Measurements from ENCODE around the gene SPSB1.
"Not testable (repeated sequence)": the region's sequence is repeated elsewhere in the genome, so short reads cannot be mapped to it uniquely, and the experiment has no call there.

Gene SPSB1

DNA sequence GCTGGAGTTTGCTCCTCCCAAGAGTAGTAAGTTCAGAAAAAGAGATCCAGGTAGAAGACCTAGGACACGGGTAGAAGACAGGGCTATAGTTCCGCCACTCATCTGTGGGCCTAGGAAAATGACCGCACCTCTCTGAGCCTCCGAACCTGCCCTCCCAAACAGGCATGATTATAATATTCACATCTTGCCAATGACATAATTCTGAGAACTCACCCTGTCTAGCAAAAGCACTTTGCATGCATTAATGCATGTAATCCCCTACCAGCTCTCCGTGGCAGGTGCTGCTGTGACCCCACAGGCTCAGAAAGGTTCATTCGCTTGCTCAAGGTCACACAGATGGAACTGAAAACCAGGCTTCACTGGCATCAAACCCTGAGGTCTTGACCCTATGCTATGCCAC, 88.0 kb downstream of the SPSB1 start:
- TF ChIP-seq, protein P1, sequence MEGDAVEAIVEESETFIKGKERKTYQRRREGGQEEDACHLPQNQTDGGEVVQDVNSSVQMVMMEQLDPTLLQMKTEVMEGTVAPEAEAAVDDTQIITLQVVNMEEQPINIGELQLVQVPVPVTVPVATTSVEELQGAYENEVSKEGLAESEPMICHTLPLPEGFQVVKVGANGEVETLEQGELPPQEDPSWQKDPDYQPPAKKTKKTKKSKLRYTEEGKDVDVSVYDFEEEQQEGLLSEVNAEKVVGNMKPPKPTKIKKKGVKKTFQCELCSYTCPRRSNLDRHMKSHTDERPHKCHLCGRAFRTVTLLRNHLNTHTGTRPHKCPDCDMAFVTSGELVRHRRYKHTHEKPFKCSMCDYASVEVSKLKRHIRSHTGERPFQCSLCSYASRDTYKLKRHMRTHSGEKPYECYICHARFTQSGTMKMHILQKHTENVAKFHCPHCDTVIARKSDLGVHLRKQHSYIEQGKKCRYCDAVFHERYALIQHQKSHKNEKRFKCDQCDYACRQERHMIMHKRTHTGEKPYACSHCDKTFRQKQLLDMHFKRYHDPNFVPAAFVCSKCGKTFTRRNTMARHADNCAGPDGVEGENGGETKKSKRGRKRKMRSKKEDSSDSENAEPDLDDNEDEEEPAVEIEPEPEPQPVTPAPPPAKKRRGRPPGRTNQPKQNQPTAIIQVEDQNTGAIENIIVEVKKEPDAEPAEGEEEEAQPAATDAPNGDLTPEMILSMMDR (conservative IDR thresholded peaks at IDR 0.05; ENCODE audit: low read depth, low read length): no peak
- H3K4me3 ChIP-seq (ENCODE audit: low read length): no peak overlapping the region
- no peak for DNase-seq (ENCODE audit: low read depth)

DNA sequence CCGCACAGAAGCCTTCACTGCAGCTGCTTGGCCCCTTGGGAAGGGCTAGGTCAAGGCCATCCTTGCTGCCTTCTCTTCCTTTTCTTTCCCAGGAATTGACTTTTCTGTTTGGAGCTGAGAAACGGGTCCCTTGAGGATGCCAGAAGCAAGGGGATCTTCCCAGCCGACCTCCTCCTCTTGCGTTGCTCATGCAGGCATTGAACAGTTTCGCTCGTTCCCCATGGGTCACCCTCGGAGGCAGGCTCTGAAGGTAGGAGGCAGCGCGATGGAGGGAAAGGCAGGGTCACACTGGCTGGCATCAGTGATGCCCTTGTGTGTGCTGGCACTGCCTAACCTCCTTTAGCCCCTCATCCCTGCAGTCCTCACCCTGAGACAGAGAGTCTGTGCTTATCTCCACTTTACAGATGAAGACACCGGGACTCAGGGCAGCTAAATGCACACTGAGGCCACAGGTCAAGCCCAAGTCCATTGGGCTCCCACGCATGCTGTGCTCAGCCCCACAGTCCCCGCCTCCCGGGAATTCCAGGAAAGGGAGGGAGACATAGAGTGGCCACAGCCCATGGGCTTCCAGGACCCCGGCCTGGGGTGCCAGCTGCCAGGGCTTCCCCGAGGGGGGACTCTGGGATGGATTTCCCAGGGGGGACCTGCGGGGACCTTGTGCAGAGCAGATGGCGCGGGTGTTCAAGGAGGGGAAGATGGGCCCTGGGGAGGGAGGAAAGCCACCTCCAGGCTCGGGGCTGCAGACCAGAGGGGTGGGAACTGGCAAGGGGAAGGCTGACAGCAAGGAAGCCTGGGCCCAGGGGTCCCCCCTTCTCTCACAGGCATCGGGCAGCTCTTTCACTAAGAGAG, 90.2 kb downstream of the SPSB1 start:
- H3K4me3 ChIP-seq (ENCODE audit: low read length): no peak overlapping the region
- TF ChIP-seq, protein P1 (conservative IDR thresholded peaks at IDR 0.05; ENCODE audit: low read depth, low read length): no peak
- DNase-seq (ENCODE audit: low read depth): no peak

DNA sequence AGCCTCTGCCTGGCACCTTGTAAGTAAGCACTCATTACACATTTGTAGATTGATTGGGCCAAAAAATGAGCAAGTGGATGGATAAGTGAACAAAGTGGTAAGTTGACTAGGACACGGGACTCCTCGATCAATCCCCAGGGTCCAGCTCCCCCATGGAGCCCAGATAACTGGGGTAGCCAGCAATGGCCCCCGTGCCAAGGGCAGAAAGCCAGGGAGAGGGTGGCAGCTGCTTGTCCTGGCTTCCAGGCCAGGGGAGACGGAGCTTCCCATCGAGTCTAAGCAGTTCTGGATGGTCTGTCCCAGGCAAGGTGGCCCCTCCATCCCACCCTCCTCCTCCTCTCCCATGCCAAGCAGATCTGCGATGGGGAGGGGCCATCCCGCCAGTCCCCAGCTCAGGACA, 91.4 kb downstream of the SPSB1 start:
- no peak overlapping the region for H3K4me3 ChIP-seq (ENCODE audit: low read length)
- TF ChIP-seq, protein P1 (conservative IDR thresholded peaks at IDR 0.05; ENCODE audit: low read depth, low read length): no peak
- DNase-seq (ENCODE audit: low read depth): no peak

DNA sequence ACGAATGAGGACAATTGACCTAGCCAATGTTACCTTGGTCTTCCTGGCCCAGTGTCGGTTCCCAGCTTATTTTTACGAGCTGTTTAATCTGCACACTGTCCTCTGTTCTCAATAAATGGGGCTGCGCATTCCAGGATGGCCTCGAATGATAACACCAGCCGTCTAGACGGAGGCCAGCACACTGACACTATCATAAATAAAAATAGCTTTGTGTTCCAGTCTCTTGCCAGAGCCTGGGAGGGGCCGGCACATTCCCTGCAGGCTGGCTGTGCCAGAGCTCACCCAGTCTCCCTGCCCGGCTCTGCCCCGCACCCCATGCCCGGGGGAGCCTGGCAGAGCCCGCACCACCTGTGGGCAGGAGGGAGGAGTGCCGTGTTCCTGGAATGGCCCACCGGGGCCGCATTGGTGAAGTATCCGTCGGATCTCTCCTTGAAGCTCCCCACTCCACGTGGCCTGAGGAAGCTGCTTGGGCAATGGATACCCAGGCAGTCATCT, 92.1 kb downstream of the SPSB1 start:
- DNase-seq (ENCODE audit: low read depth): no peak
- no peak overlapping the region for H3K4me3 ChIP-seq (ENCODE audit: low read length)
- TF ChIP-seq, protein P1 (conservative IDR thresholded peaks at IDR 0.05; ENCODE audit: low read depth, low read length): no peak

DNA sequence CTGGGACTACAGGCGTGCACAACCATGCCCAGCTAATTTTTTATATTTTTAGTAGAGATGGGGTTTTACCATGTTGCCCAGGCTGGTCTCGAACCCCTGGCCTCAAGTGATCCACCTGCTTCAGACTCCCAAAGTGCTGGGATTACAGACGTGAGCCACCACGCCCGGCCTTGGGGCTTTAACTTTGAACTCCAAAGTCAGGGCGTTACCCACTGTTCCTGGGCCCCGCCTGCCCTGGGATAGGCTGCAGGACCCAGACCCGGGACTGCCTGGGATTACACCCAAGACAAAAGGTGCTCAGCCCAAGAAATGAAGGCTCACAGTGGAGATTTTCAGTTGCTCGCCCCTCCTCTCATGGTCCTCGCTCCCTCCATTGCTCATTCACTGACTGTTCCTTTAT, 92.7 kb downstream of the SPSB1 start:
- not testable (repeated sequence) for DNase-seq (ENCODE audit: low read depth); H3K4me3 ChIP-seq (ENCODE audit: low read length)

DNA sequence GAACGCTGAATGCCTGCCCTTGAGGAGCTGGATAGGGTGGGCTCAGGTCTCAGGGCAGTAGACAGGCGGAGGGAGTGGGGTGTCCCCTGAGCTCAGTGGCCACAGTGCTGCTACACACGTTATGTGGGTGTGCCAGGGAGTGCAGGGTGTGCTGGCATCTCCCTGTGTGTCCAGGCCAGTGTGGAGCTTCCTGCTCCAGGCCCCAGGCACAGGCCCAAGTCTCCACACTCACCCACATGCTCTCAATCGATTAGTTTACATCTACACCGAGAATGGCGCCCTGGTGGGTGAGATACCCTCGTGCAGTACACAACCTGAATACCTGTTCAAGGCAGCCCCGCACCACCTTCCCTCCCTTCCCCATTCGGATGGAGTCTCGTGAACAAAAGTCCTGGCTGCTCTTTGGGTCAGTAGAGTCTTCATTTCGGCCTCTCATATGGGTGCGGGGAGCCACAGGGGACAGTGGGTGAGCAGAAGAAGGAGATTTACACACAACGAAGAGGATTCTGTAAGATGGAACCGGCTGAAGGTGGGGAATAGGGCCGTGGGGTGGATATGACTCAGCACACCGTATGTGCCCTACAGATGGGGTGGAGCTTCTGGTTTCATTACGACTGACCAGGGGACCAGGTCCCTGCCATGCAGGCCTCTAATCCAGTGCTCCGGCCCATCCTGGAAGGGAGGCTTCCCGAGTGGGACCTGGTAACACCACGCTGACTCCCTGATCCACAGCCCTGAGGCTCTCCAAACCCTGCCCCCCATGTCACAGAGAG, 93.3 kb downstream of the SPSB1 start:
- TF ChIP-seq, protein P1 (conservative IDR thresholded peaks at IDR 0.05; ENCODE audit: low read depth, low read length): no peak
- H3K4me3 ChIP-seq (ENCODE audit: low read length): no peak overlapping the region
- DNase-seq (ENCODE audit: low read depth): no peak

DNA sequence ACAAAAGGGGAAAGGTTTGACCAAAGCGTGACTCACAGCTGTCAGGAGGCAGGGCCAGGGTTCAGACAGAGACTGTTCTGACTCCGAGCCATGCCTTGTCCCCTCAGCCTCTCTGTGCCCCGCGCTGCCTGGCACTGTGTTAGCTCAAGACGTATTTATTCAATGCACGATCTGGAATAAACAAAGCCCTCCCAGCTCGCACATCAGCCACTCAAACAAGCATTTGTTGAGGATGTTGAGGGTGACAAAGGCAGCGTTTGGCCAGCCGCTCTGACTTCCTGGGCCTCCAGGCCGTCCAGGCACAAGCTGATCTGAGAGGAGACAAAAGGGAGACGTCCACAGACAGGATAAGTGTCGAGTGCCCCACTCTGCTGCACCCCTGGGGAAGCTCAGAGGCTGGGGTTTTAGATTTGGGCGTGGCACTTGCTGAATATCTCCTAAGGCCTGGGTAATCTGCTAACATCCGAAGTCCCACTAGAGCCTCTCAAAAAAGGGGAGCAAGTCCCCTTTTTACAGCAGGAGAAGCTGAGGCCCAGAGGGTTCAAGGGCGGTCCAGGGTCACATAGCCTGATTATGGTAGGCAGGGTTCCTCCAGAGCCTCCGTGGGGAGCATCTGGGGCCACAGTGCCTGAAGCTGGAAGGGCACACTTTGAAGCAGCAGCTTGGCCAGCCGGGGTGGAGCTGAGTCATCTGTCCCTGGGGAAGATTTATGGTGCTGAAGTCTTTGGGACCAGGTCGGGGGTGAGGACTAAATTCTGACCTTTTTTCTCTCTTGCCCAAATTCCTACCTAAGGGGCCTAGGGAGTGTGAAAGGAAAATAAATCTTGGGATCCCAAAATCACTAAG, 95.9 kb downstream of the SPSB1 start:
- DNase-seq (ENCODE audit: low read depth): no peak
- TF ChIP-seq, protein P1 (conservative IDR thresholded peaks at IDR 0.05; ENCODE audit: low read depth, low read length): no peak
- no peak overlapping the region for H3K4me3 ChIP-seq (ENCODE audit: low read length)
